Fibroblast of the aortic adventitia (primary cell): ENCODE data around the gene PCCA. TPM values are rescaled to one million over a fixed set of nuclear protein-coding genes. Genes with fewer than 3 reads are reported as not detected.
"Not testable (repeated sequence)": the region's sequence is repeated elsewhere in the genome, so short reads cannot be mapped to it uniquely, and the experiment has no call there.

Experiments
- DNase-seq: peaks from one replicate; pipeline ENCODE4 v3.0.0-alpha.2; 2010; ENCODE audit warnings: low read depth
- H3K4me3 ChIP-seq: 2 replicates; pipeline ENCODE4 v1.5.1; 2011; ENCODE audit warnings: low read depth, mild to moderate bottlenecking, control low read depth, low read length, moderate library complexity
- small RNA-seq: library from RNA; depleted of rRNA; stranded (forward); fragments of <200 nt; gene quantifications from one replicate; pipeline ENCODE3, GENCODE V24; 2012
- total RNA-seq: library from RNA; depleted of rRNA; stranded (reverse); fragments of >200 nt; gene quantifications from 2 replicates; pipeline ENCODE4 v1.2.3, GENCODE V29; 2012; ENCODE audit warnings: low replicate concordance
- TF ChIP-seq, protein P1 (sequence below): IDR thresholded peaks from 2 replicates; pipeline ENCODE4 v1.5.1; 2011; ENCODE audit warnings: mild to moderate bottlenecking, low read length, control low read depth, inconsistent platforms; ENCODE audit not compliant: insufficient read depth

Gene PCCA
- total RNA-seq, 1 donor: 23.8 TPM

DNA sequence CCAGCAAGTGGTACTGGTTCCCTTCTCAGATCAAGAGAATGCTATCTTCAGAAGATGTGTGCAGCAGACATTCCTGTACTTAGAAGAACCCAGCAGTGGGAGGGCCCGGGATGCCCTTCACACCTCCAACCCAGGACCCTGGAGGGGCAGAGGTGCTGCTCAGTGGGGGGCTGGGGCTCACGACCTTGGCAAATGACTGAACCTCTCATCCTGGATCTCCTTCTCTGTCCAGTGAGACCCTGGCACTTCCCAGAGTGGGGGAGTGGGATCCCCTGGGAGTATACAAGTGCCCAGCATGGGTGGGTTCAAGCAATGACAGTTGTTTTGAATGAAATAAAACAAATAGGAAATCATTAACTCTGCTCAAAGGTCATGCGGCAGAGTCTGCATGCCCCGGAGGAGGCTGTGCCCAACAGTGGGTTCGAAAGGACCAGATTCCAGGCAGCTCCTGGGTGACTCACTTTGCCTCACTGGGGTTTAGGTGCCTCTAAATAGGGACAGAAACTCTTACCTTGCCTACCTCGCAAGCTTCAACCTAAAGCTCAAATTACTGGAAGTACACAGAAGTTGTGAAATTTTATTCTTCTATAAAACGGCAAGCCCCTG, 472.8 kb downstream of the PCCA start:
- DNase-seq: no peak
- H3K4me3 ChIP-seq: no peak overlapping the region
- TF ChIP-seq, protein P1, sequence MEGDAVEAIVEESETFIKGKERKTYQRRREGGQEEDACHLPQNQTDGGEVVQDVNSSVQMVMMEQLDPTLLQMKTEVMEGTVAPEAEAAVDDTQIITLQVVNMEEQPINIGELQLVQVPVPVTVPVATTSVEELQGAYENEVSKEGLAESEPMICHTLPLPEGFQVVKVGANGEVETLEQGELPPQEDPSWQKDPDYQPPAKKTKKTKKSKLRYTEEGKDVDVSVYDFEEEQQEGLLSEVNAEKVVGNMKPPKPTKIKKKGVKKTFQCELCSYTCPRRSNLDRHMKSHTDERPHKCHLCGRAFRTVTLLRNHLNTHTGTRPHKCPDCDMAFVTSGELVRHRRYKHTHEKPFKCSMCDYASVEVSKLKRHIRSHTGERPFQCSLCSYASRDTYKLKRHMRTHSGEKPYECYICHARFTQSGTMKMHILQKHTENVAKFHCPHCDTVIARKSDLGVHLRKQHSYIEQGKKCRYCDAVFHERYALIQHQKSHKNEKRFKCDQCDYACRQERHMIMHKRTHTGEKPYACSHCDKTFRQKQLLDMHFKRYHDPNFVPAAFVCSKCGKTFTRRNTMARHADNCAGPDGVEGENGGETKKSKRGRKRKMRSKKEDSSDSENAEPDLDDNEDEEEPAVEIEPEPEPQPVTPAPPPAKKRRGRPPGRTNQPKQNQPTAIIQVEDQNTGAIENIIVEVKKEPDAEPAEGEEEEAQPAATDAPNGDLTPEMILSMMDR: no peak

GRCh38 chr13:100563779-100564178, 474.9 kb downstream of the PCCA start:
- DNase-seq: no peak
- H3K4me3 ChIP-seq: no peak overlapping the region
- TF ChIP-seq, protein P1: no peak

DNA sequence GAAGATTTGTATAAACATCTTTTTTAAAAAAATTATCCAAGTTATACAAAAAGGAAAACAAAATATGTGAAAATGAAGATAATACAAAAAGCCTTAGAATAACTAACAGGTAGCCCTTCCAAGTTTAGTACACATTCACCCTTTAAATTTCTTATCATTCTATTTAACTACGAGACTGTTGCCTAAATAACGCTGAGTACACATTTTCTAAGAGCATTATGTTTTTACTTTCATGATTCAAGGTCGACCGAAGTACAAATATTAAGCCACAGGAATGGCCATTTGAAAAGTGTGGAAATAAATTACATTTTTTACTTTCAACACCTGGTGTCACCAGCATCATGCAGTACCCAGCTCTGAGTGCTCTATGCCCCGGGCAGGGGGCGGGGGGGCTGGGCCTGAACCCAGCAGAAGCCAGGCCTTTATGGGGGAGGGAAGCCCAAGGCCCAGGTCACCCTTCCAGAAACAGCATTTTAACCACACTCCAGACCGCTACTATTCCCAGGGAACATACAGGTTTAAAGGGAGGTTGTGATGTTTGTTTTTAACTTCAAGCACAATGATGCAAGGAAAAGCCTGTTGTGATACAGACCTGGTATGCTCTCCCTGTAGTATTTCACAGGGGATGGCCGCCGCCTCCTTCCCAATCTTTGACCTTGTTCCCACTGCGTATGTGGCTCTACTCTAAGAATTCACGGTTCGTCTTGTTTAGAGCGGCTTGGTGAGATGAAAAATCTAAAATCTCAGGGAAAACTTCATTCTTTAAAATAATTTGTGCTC, 475.7 kb downstream of the PCCA start:
- no peak for DNase-seq
- no peak overlapping the region for H3K4me3 ChIP-seq
- TF ChIP-seq, protein P1: no peak

DNA sequence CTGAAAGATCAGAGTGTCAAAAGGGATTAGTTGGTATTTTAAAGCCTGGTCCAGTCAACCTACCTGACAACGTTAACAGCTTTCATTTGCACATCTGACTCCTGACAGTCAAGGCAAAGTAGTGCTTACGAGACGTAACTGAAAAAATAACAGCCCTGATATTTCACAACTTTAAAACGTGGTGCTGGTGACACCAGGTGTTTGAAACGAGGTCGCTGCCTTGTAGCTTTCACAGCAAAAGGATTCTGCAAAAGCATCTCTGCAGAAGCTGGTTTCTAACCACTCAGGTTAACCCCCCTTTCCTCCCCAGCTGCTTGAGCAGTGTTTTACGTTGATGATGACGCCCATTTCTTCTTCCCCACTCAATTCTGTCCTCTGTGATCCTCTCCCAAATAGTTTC, 476.4 kb downstream of the PCCA start:
- H3K4me3 ChIP-seq: no peak overlapping the region
- TF ChIP-seq, protein P1: no peak
- DNase-seq: no peak

GRCh38 chr13:100566543-100566942, 477.6 kb downstream of the PCCA start:
- no peak for DNase-seq
- TF ChIP-seq, protein P1: no peak
- no peak overlapping the region for H3K4me3 ChIP-seq

DNA sequence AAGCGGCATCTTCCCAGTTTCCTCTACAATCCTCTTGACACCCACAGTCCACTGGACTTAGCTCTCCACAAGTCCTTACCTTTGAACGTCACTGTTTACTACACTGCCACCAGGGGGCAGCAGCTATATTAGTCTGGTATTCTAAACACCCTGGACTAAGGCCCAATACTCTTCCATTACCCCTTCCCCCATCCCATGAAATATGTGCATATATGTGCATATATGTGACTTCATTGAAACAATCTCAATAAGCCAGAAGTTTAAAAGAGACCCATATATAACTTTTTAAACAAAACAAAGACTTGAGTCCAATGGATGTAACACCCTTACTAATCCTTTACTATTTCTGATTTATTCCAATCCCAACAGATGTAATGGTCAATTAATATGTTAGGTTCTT, 484.2 kb downstream of the PCCA start:
- no peak overlapping the region for H3K4me3 ChIP-seq
- DNase-seq: peak; percentile 85
- TF ChIP-seq, protein P1: peak; percentile 67

GRCh38 chr13:100577239-100577638, 488.3 kb downstream of the PCCA start:
- H3K4me3 ChIP-seq, DNase-seq: not testable (repeated sequence)

Small RNA genes lying within 50 kb of the gene (small RNA-seq; reads per million reads assigned to genes)
- gene AL356575.1: not detected

Other genes with a start within 250 kb of the PCCA start
- not detected in 2 replicates for gene ZIC5, start 117.3 kb upstream of the PCCA start, total RNA-seq
- gene ZIC2, start 107.3 kb upstream of the PCCA start, total RNA-seq: not detected in 2 replicates